HL-60/S4 (cell line): ENCODE measurements around the gene KIF6.

Experiments used
- in situ Hi-C: fragments of 300-500 bp; cut with MboI; formaldehyde crosslinking; loops from 2 replicates; pipeline ENCODE4 v1.14.3; 2022; ENCODE audit warnings: low sequenced_read_pairs

KIF6 gene, protein sequence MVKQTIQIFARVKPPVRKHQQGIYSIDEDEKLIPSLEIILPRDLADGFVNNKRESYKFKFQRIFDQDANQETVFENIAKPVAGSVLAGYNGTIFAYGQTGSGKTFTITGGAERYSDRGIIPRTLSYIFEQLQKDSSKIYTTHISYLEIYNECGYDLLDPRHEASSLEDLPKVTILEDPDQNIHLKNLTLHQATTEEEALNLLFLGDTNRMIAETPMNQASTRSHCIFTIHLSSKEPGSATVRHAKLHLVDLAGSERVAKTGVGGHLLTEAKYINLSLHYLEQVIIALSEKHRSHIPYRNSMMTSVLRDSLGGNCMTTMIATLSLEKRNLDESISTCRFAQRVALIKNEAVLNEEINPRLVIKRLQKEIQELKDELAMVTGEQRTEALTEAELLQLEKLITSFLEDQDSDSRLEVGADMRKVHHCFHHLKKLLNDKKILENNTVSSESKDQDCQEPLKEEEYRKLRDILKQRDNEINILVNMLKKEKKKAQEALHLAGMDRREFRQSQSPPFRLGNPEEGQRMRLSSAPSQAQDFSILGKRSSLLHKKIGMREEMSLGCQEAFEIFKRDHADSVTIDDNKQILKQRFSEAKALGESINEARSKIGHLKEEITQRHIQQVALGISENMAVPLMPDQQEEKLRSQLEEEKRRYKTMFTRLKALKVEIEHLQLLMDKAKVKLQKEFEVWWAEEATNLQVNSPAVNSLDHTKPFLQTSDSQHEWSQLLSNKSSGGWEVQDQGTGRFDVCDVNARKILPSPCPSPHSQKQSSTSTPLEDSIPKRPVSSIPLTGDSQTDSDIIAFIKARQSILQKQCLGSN

GRCh38 chr6:39724787-39725631 is at the start of gene KIF6:
Gene KIF6, minus strand, starts transcription at chr6:39725408. Its CDS starts 98 bp downstream, at chr6:39725310.
- in situ Hi-C loops, result no loop called here

DNA sequence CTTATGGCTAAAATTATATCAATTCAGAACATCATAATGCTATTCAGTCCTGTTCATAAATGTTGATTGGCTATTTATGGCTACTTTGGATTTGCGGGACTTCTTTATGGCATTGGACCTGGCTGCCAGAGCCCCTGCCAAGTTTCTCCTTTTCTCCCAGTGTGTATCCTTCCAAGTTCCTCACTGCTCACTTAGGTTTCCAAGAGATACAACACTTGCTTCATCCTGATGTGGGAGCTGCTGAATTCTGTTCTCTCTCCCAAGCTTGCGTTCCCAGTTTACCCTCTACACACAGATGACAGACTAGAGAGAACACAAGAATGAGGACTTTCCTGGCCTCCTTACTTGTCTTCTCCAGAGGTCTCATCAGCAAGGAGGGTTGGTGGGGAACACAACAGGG is 48.6 kb upstream of the KIF6 start:
- in situ Hi-C loops, result no loop called here

GRCh38 chr6:39772559-39773273 is 47.5 kb upstream of the KIF6 start:
- in situ Hi-C loops, result no loop called here

DNA sequence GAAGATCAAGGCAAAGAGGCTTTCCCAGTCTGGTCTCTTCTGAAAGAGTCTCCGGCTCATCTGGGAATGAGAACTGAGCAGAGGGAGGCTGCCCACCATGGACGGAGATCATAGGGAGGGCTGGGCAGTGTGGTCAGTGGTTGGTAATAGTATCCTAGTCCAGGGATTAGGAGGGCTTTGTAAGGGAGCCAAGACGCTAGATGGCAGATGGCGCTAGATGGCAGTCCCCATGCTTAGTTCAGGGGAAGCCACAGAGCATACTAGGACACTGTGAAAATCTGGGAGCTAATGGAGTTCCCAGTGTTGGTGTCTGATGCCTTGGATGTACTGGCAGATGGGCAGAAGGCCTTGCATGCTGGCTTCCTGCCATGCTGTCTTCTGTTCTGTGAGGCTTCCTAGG is 45.2 kb upstream of the KIF6 start:
- in situ Hi-C loops, result no loop called here

- in situ Hi-C loops, result no loop called here
Observed at GRCh38 chr6:39769012-39769411, 43.8 kb upstream of the KIF6 start.

DNA sequence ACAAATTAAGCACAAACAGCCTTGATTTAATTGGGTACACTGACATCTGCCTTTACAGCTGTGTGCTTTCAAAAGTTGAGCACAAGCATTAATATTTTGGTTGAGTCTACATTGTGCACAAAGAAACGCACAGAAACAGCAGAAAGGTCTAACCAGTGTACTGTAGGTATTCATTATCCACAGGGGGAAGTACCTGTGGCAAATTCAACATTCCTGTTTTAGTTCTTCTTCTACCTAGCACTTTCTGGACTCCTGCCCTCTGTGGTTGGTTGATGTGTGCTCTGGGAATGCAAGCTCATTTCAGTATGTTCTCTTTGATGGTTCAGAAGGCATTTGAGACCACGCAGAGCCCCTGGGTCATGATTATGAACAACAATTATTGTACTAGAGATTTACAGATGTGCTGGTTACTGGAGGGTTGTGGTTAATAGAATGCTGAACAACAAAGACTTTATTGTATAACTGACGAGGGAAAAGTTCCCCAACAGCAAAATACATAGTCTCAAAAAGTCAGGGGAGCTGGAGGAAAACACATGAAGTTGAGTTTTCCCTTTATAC is 40.4 kb upstream of the KIF6 start:
- in situ Hi-C loops, result no loop called here

- in situ Hi-C loops, result no loop called here
Observed at GRCh38 chr6:39760226-39760952, 35.2 kb upstream of the KIF6 start.

DNA sequence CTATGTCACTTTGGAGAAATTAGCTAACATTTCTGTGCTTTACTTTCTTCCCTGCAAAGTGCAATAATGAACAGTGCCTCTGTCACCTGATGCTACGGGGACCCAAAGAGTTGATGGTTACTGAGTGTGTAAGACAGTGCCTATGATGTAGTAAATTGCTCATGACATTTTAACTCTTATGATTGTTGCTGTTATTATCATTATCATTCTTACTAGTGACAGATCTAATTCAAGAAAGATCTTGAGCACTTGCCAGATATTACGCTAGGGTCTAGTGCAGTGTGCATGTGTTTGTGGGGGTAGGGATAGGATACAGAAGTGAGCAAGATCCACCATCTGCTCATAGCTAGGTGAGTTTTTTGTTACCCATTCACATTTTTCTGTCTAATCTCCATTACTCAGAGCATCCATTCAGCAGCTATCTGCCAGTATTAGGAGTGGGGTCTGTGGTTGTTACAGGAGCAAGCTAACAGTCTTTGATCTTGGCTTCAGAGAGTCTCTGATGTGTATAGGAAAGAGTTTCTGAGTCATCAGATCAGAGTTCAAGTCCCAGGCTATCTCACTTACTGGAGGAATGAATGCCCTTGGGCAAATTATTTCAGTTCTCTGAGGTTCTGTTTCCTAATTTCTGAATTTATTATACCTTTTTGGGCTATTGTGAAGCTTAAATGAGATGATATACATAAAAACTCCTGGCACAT is 33.8 kb upstream of the KIF6 start:
- in situ Hi-C loops, result no loop called here

DNA sequence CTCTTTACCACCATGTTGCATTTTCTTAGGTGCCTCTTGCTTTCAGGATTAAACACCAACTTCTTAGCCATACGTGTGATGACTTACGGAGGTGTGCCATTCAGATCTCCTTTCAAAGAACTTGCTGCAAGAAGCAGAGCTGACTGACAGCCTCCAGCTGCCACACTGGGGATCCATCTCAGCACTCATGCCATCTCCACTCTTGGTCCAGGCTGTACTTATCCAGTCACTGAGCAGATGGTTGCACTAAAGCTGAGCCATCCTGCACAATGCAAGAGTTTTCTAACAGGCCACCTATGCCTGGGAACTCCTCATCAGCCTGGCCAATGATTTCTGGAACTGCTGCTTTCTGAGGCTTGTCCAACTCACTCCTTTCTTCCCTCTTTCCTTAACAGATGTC is 31.4 kb upstream of the KIF6 start:
- in situ Hi-C loops, result no loop called here

- in situ Hi-C loops, result no loop called here
Observed at GRCh38 chr6:39755231-39755630, 30.0 kb upstream of the KIF6 start.

DNA sequence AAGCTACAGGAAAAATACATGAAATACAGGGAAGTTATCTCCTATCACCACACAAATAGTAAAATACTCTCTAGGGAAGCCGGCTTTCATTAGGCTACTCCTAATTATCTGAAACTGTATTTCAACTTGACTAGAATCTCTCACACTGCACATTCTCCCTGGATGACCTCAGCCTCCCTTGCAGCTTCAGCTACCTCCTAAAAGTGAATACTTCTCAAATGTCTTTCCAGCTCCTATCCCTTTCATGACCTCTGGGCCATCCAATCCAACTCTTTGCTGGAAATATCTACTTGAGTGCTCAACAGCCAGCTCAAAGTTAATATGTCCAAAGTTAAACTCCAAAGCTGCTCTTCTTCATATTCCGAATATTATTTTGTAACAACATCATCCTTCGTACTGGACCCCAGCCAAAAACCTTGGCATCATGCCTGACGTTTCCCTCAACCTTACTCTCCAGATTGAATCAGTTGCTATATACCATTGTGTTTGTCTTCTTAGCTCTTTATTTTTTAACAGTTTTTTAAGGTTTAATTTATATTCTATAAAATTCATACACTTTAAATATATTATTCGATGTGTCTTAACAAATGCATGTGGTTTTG is 29.4 kb upstream of the KIF6 start:
- in situ Hi-C loops, result no loop called here

DNA sequence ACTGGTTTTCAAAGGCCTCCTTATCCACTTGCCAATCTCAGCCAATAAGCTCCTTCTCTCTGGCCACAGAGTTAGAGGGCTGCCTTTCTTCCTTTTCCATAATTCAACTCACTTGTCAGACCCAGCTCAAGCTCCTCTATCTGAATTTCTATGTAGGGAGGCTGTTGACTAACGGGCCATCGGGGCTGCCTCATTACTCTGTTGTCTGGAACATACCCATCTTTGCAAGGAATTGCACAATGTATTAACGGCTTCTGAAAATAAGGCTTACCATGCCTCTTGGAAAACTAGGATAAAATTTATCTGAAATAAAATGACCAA is 28.5 kb upstream of the KIF6 start:
- in situ Hi-C loops, result no loop called here

GRCh38 chr6:39752835-39753724 is 27.9 kb upstream of the KIF6 start:
- in situ Hi-C loops, result no loop called here

DNA sequence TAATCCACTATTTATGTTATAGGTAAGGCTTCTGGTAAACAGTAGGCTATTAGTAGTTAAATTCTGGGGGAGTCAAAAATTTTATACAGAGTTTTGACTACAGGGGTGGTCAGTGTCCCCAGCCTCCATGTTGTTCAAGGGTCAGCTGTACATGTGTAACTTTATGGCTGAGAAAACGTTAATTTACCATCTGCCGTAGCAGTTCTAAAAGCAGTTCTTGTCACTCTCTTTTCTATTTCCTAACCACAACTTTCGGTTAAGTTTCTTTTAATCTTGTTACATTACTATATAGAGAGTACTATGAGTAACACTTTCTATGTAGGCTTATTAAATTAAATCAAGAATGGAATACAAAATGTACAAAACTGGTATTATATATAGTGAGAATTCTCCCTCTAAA is 21.6 kb upstream of the KIF6 start:
- in situ Hi-C loops, result no loop called here

DNA sequence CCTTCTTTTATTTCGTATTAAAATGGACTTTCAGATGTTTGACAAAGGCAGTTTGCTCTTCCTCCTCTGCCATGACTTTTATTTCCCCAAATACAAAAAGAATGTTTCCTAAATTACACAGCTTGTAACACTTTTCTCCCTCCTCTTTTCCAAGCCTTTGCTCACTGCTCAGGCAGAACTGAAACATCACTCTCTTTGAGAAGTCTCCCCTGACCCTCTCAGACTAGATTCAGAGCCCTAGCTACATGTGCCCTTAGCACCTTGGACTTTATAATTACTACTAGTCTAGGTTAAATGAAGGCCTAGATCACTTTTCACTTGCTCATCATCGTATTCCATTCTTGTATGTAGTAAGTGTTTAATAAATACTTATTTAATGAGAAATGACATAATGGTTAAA is 8.5 kb upstream of the KIF6 start:
- in situ Hi-C loops, result no loop called here

DNA sequence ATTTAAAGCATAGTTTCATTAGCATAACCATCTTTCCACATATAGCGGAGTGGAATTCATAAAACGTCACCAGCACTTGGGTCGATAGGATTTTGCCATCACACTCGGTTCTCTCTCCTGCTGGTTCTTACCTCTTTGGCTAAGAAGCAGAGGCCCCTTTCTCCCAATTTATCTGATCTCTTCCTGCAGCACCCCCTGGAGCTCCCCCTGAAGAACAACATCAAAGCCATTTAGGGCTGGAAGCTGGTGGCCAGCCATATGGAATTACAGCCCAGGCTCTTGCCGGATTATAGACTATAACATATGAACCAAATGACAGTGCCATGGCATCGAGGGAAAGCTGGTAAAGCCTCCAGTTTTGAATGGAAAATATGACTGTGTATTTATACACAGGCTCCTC is 6.4 kb upstream of the KIF6 start:
- in situ Hi-C loops, result no loop called here

GRCh38 chr6:39729945-39730344 is 4.7 kb upstream of the KIF6 start:
- in situ Hi-C loops, result no loop called here

- in situ Hi-C loops, result no loop called here
Observed at GRCh38 chr6:39725632-39725997, 407 bp upstream of the KIF6 start.
